Inflammatory macrophage (primary cell): ENCODE results near the gene COQ9.

Experiments used
- DNase-seq, 2 donors: peaks; one replicate each; pipeline ENCODE4 v3.0.0-alpha.2; 2020 to 2022

Gene COQ9

GRCh38 chr16:57473176-57473840 lies 26.0 kb downstream of the COQ9 start:
- no peak for DNase-seq

GRCh38 chr16:57473906-57474305 lies 26.6 kb downstream of the COQ9 start:
- DNase-seq, result no peak

GRCh38 chr16:57474671-57475661 lies 27.7 kb downstream of the COQ9 start:
- no peak for DNase-seq

- peak; percentile 22 to 41 for DNase-seq
Measured at GRCh38 chr16:57475711-57476339, 28.5 kb downstream of the COQ9 start.

GRCh38 chr16:57476546-57477410 lies 29.5 kb downstream of the COQ9 start:
- DNase-seq, result no peak

GRCh38 chr16:57477531-57478202 lies 30.4 kb downstream of the COQ9 start:
- DNase-seq, result no peak

- no peak for DNase-seq
Measured at GRCh38 chr16:57478396-57479204, 31.3 kb downstream of the COQ9 start.

GRCh38 chr16:57479205-57479975 lies 32.1 kb downstream of the COQ9 start:
- no peak for DNase-seq

- no peak for DNase-seq
Measured at GRCh38 chr16:57479976-57480753, 32.9 kb downstream of the COQ9 start.

GRCh38 chr16:57480754-57481230 lies 33.5 kb downstream of the COQ9 start:
- no peak for DNase-seq

- DNase-seq, result no peak
Measured at GRCh38 chr16:57481421-57481820, 34.1 kb downstream of the COQ9 start.

- DNase-seq, result no peak
Measured at GRCh38 chr16:57482845-57483545, 35.7 kb downstream of the COQ9 start.

- DNase-seq, result no peak
Measured at GRCh38 chr16:57483725-57484514, 36.6 kb downstream of the COQ9 start.

GRCh38 chr16:57484515-57485005 lies 37.3 kb downstream of the COQ9 start:
- DNase-seq, result no peak

- no peak for DNase-seq
Measured at GRCh38 chr16:57485091-57485915, 38.0 kb downstream of the COQ9 start.
